Activated CD8-positive, alpha-beta T cell treated with anti-CD3 and anti-CD28 coated beads for 36 hours (primary cell): ENCODE measurements around the gene UBXN11. TPM values are rescaled to one million over a fixed set of nuclear protein-coding genes. Genes with fewer than 3 reads are reported as not detected.

Experiments used
- ATAC-seq: fragments of 200-7000 bp; cut with Tn5 transposase; one replicate; pipeline ENCODE4 v1.10.0; 2021; ENCODE audit warnings: mild to moderate bottlenecking, moderate library complexity
- CTCF ChIA-PET: fragments of 350-600 bp; sonication (Branson Sonifier 250); formaldehyde crosslinking; loops from one replicate; lab custom pipeline; 2021; ENCODE audit warnings: antibody characterized with exemption; lab: Charles Lee
- POLR2A ChIA-PET: fragments of 350-600 bp; sonication (Branson Sonifier 250); formaldehyde crosslinking; loops from one replicate; lab custom pipeline; 2021; ENCODE audit warnings: antibody characterized with exemption; lab: Charles Lee
- DNase-seq: peaks from one replicate; pipeline ENCODE4 v3.0.0-alpha.2; 2020
- H3K27ac Mint-ChIP-seq: one replicate; pipeline ENCODE4 v1.8.0; 2021; ENCODE audit warnings: mild to moderate bottlenecking, mixed read lengths
- H3K27me3 Mint-ChIP-seq: one replicate; pipeline ENCODE4 v1.8.0; 2021; ENCODE audit warnings: mixed read lengths
- H3K36me3 Mint-ChIP-seq: one replicate; pipeline ENCODE4 v1.8.0; 2021; ENCODE audit warnings: low read depth, mixed read lengths
- H3K4me1 Mint-ChIP-seq: one replicate; pipeline ENCODE4 v1.8.0; 2021; ENCODE audit warnings: low read depth, mixed read lengths
- H3K4me3 Mint-ChIP-seq: one replicate; pipeline ENCODE4 v1.8.0; 2021; ENCODE audit warnings: mild to moderate bottlenecking, moderate library complexity, mixed read lengths
- H3K9me3 Mint-ChIP-seq: one replicate; pipeline ENCODE4 v1.8.0; 2021; ENCODE audit warnings: mixed read lengths
- CTCF ChIP-seq: fragments of 200-600 bp; IDR thresholded peaks from one replicate; pipeline ENCODE4 v1.8.0; 2022; ENCODE audit warnings: antibody characterized with exemption, mild to moderate bottlenecking
- intact Hi-C: fragments of 100-400 bp; cut with micrococcal nuclease; formaldehyde crosslinking; loops from one replicate; pipeline ENCODE4 v1.10.0; 2022
- total RNA-seq, 2 experiments: library from RNA; stranded (reverse); gene quantifications; one replicate each; pipeline ENCODE4 v1.2.3, GENCODE V29; 2021

UBXN11 gene
- total RNA-seq, 2 experiments from 2014 or later, result 24.9 to 26.0 TPM

- ChIA-PET CTCF (interaction anchor here (0.8 to 1.7 kb wide), 3 partner anchors 21 to 67 kb away, joined by 4 to 5 read pairs (median 4); partner anchors contain the start of gene CEP85), POLR2A (no interaction called here)
- Mint-ChIP-seq H3K36me3 (peaks cover 57% of the 10 kb centered on the region), H3K27ac (no peak overlapping the region), H3K27me3 (no peaks in the 10 kb centered on the region), H3K9me3 (no peaks in the 10 kb centered on the region), H3K4me1 (no peaks in the 10 kb centered on the region), H3K4me3 (no peak overlapping the region)
- intact Hi-C loops, result no loop called here
- no peak for TF ChIP-seq CTCF
- ATAC-seq (no peak), DNase-seq (no peak)
Measured at GRCh38 chr1:26254404-26254803, 52.0 kb downstream of the UBXN11 start.

- DNase-seq (no peak), ATAC-seq (no peak)
- H3K27me3 Mint-ChIP-seq, result no peaks in the 10 kb centered on the region
- H3K27ac Mint-ChIP-seq, result no peak overlapping the region
- CTCF ChIA-PET, result no interaction called here
- H3K4me1 Mint-ChIP-seq, result no peaks in the 10 kb centered on the region
- TF ChIP-seq CTCF, result no peak
- H3K9me3 Mint-ChIP-seq, result no peaks in the 10 kb centered on the region
- POLR2A ChIA-PET, result interaction anchor here (0.6 kb wide), 1 partner anchor 715 kb away, joined by 3 read pairs; no protein-coding TSS in a partner anchor
- no peak overlapping the region for H3K4me3 Mint-ChIP-seq
- intact Hi-C loops, result no loop called here
- H3K36me3 Mint-ChIP-seq, result peaks cover 47% of the 10 kb centered on the region
Measured at GRCh38 chr1:26252718-26253117, 53.7 kb downstream of the UBXN11 start.

GRCh38 chr1:26239936-26240335 is 66.5 kb downstream of the UBXN11 start:
- no peak for DNase-seq
- Mint-ChIP-seq H3K4me1 (peaks cover 25% of the 10 kb centered on the region), H3K27me3 (no peaks in the 10 kb centered on the region), H3K4me3 (no peak overlapping the region), H3K9me3 (no peaks in the 10 kb centered on the region), H3K36me3 (peaks cover 51% of the 10 kb centered on the region), H3K27ac (no peak overlapping the region)
- CTCF ChIA-PET, result no interaction called here
- no peak for TF ChIP-seq CTCF
- no peak for ATAC-seq
- POLR2A ChIA-PET, result no interaction called here
- intact Hi-C loops, result no loop called here

GRCh38 chr1:26237230-26237966 is 69.0 kb downstream of the UBXN11 start:
- Mint-ChIP-seq H3K4me1 (peaks cover 29% of the 10 kb centered on the region), H3K4me3 (no peak overlapping the region), H3K36me3 (peaks cover 34% of the 10 kb centered on the region), H3K27me3 (no peaks in the 10 kb centered on the region), H3K9me3 (no peaks in the 10 kb centered on the region), H3K27ac (no peak overlapping the region)
- ChIA-PET POLR2A (no interaction called here), CTCF (interaction anchor here (0.8 kb wide), 1 partner anchor 127 kb away, joined by 3 read pairs; no protein-coding TSS in a partner anchor)
- no peak for TF ChIP-seq CTCF
- intact Hi-C loops, result no loop called here
- no peak for DNase-seq
- ATAC-seq, result no peak
